KMS-11 (cell line): ENCODE measurements around the gene ITGA11.

Experiments
- H2AFZ ChIP-seq: fragments of 200-600 bp; sonication (generic); 2 replicates; pipeline ENCODE4 v1.6.1; 2016; ENCODE audit warnings: antibody characterized with exemption, mixed run types, low read depth
- H3K27ac ChIP-seq: fragments of 200-600 bp; sonication (generic); 2 replicates; pipeline ENCODE4 v1.6.1; 2016; ENCODE audit warnings: mild to moderate bottlenecking, mixed run types
- H3K27me3 ChIP-seq: fragments of 200-600 bp; sonication (generic); 2 replicates; pipeline ENCODE4 v1.6.1; 2017; ENCODE audit warnings: mild to moderate bottlenecking, low read depth, mixed run types, moderate library complexity; ENCODE audit not compliant: insufficient read depth
- H3K36me3 ChIP-seq: fragments of 200-600 bp; sonication (generic); 2 replicates; pipeline ENCODE4 v1.6.1; 2017; ENCODE audit warnings: mild to moderate bottlenecking, mixed run types; ENCODE audit not compliant: insufficient read depth
- H3K4me1 ChIP-seq: fragments of 200-600 bp; sonication (generic); 2 replicates; pipeline ENCODE4 v1.6.1; 2016; ENCODE audit warnings: mild to moderate bottlenecking, low read depth, mixed run types; ENCODE audit not compliant: poor library complexity, severe bottlenecking
- H3K4me2 ChIP-seq: fragments of 200-600 bp; sonication (generic); 2 replicates; pipeline ENCODE4 v1.7.0; 2016; ENCODE audit warnings: mild to moderate bottlenecking, mixed run types
- H3K4me3 ChIP-seq: fragments of 200-600 bp; sonication (generic); IDR thresholded peaks from 2 replicates; pipeline ENCODE4 v1.6.1; 2017; ENCODE audit warnings: low read depth, low read length, mixed read lengths; ENCODE audit not compliant: insufficient read depth
- H3K79me2 ChIP-seq: fragments of 200-600 bp; sonication (generic); 2 replicates; pipeline ENCODE4 v1.6.1; 2016; ENCODE audit warnings: low read depth, mixed run types; ENCODE audit not compliant: insufficient read depth
- H3K9ac ChIP-seq: fragments of 200-600 bp; sonication (generic); 2 replicates; pipeline ENCODE4 v1.6.1; 2016; ENCODE audit warnings: mild to moderate bottlenecking, mixed run types
- H4K20me1 ChIP-seq: fragments of 200-600 bp; sonication (generic); 2 replicates; pipeline ENCODE4 v1.6.1; 2016; ENCODE audit warnings: mild to moderate bottlenecking, mixed run types; ENCODE audit not compliant: insufficient read depth
- TF ChIP-seq, protein P1 (sequence below): fragments of 200-600 bp; sonication (generic); conservative IDR thresholded peaks from 2 replicates; pipeline ENCODE4 v1.6.1; 2017; ENCODE audit warnings: low read depth, mild to moderate bottlenecking, antibody characterized with exemption, low read length, moderate library complexity, mixed read lengths

ITGA11 gene

DNA sequence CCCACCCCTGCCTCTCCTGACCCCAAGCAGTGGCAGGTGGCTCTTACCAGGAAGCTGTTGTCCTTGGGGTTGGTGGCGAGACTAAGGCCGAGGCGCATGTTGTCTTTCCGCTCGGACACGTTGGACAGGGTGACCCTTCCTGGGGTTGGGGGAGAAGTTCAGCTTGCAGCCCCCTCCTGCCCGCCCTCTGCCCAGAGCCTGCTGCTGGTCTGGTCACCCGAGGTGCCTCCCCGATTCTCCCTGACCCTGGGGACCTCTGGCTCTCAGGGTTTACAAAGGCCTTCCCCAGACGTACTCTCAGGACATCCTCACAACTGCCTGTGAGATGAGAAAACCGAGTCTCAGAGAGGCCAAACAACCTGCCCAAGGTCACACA lies 67.3 kb downstream of the ITGA11 start:
- Histone ChIP-seq H3K36me3 (no peaks in the 10 kb centered on the region), H3K27ac (no peak overlapping the region), H3K9ac (no peak overlapping the region), H4K20me1 (no peaks in the 10 kb centered on the region), H3K4me1 (no peaks in the 10 kb centered on the region), H3K79me2 (no peaks in the 10 kb centered on the region), H3K4me3 (no peak overlapping the region), H3K27me3 (no peaks in the 10 kb centered on the region), H2AFZ (no peak overlapping the region), H3K4me2 (no peak overlapping the region)
- TF ChIP-seq, protein P1, sequence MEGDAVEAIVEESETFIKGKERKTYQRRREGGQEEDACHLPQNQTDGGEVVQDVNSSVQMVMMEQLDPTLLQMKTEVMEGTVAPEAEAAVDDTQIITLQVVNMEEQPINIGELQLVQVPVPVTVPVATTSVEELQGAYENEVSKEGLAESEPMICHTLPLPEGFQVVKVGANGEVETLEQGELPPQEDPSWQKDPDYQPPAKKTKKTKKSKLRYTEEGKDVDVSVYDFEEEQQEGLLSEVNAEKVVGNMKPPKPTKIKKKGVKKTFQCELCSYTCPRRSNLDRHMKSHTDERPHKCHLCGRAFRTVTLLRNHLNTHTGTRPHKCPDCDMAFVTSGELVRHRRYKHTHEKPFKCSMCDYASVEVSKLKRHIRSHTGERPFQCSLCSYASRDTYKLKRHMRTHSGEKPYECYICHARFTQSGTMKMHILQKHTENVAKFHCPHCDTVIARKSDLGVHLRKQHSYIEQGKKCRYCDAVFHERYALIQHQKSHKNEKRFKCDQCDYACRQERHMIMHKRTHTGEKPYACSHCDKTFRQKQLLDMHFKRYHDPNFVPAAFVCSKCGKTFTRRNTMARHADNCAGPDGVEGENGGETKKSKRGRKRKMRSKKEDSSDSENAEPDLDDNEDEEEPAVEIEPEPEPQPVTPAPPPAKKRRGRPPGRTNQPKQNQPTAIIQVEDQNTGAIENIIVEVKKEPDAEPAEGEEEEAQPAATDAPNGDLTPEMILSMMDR, result no peak

DNA sequence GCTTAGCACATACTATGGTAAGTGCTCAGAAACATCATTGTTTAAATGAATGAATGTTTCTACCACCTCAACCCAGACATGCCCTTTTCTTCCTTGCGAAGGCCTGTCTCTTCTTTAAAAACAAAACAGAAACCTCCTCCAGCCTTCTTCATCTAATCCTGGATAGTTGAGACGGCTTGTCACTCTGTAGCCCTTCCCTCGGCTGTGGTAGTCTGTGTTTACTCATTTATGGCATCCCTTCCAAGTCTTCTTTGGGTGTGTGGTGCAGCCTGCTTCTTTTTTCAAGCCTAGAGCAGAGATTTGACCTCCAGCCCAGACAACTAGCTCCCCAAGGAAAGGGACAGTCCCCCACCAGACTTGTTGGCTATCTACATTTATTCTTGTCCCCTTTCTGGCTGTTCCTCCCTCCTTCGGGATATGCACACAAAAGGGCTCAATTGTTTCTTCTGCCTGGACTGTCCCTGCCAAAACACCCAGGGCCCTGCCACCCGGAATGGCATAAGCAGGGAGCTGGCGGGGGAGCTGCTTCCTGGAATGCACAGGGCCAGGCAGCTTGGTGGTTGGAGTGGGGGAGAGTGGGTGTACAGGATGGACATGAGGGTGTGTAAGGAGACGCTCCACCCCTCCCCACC lies 67.8 kb downstream of the ITGA11 start:
- Histone ChIP-seq H3K9ac (no peak overlapping the region), H3K79me2 (no peaks in the 10 kb centered on the region), H2AFZ (no peak overlapping the region), H3K27me3 (no peaks in the 10 kb centered on the region), H4K20me1 (no peaks in the 10 kb centered on the region), H3K36me3 (no peaks in the 10 kb centered on the region), H3K27ac (no peak overlapping the region), H3K4me2 (no peak overlapping the region), H3K4me3 (no peak overlapping the region), H3K4me1 (no peaks in the 10 kb centered on the region)
- TF ChIP-seq, protein P1, result no peak

DNA sequence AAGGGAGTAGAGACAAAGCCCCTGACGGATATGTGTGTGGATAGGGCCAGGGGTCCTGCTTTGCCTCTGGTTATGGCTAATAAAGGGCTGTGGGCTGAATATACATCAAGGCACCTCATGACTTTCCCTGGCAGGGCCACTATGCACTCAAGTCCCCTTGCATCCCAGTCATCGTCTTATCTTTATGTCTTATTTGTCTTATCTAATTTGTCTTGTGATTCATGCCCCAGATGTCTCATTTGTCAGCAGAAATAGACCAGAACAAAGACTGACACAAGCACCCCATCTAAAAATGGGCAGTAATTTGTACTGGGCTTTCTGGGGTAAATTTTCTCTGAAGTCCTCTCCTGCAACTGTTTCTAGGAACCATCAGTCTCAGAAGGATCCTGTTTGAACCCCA lies 68.6 kb downstream of the ITGA11 start:
- no peak overlapping the region for H2AFZ ChIP-seq
- no peak overlapping the region for H3K4me3 ChIP-seq
- H3K36me3 ChIP-seq, result no peaks in the 10 kb centered on the region
- H3K4me2 ChIP-seq, result no peak overlapping the region
- no peak overlapping the region for H3K9ac ChIP-seq
- no peaks in the 10 kb centered on the region for H3K79me2 ChIP-seq
- H3K27ac ChIP-seq, result no peak overlapping the region
- no peaks in the 10 kb centered on the region for H3K27me3 ChIP-seq
- no peaks in the 10 kb centered on the region for H3K4me1 ChIP-seq
- TF ChIP-seq, protein P1, result no peak
- no peaks in the 10 kb centered on the region for H4K20me1 ChIP-seq

DNA sequence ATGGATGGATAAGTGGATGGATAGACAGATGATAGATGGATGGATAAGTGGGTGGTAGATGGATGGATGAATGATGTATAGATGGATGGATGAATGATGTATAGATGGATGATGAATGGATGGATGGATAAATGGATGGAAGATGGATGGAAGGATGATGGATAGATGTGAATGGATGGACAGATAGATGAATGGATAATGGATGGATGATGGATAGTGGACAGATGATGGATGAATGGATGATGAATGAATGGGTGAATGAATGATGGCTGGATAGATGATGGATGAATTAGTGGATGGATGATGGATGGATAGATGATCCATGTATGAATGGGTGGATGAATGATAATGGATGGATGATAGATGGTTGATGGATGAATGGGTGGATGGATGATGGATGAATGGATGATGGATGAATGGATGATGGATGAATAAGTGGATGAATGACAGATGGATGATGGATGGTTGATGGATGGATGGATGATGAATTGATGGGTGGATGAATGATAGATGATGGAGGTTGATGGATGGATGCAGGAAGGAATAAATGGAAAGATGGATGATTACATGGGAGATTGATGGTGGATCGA lies 69.3 kb downstream of the ITGA11 start:
- no peak overlapping the region for H3K27ac ChIP-seq
- H3K79me2 ChIP-seq, result no peaks in the 10 kb centered on the region
- H3K9ac ChIP-seq, result no peak overlapping the region
- H3K36me3 ChIP-seq, result no peaks in the 10 kb centered on the region
- H2AFZ ChIP-seq, result no peak overlapping the region
- H3K4me3 ChIP-seq, result no peak overlapping the region
- no peaks in the 10 kb centered on the region for H3K4me1 ChIP-seq
- TF ChIP-seq, protein P1, result no peak
- H4K20me1 ChIP-seq, result no peaks in the 10 kb centered on the region
- no peak overlapping the region for H3K4me2 ChIP-seq
- no peaks in the 10 kb centered on the region for H3K27me3 ChIP-seq
